Rectal smooth muscle tissue (tissue), 1 donor: ENCODE data around the gene BRAT1.
"Not testable (repeated sequence)": the region's sequence is repeated elsewhere in the genome, so short reads cannot be mapped to it uniquely, and the experiment has no call there.

Experiments
- H3K27ac ChIP-seq: one replicate; pipeline ENCODE4 v1.7.0; 2013; ENCODE audit warnings: low read depth, low read length, inconsistent platforms
- H3K27me3 ChIP-seq: one replicate; pipeline ENCODE4 v1.7.0; 2013; ENCODE audit warnings: low read length; ENCODE audit not compliant: control insufficient read depth, insufficient read depth
- H3K36me3 ChIP-seq: one replicate; pipeline ENCODE4 v1.7.0; 2013; ENCODE audit warnings: low read length; ENCODE audit not compliant: control insufficient read depth, insufficient read depth
- H3K4me1 ChIP-seq: one replicate; pipeline ENCODE4 v1.7.0; 2013; ENCODE audit warnings: low read length; ENCODE audit not compliant: control insufficient read depth, insufficient read depth
- H3K4me3 ChIP-seq: one replicate; pipeline ENCODE4 v1.7.0; 2013; ENCODE audit warnings: low read length
- H3K9ac ChIP-seq: one replicate; pipeline ENCODE4 v1.7.0; 2013; ENCODE audit warnings: low read length

Gene BRAT1

DNA sequence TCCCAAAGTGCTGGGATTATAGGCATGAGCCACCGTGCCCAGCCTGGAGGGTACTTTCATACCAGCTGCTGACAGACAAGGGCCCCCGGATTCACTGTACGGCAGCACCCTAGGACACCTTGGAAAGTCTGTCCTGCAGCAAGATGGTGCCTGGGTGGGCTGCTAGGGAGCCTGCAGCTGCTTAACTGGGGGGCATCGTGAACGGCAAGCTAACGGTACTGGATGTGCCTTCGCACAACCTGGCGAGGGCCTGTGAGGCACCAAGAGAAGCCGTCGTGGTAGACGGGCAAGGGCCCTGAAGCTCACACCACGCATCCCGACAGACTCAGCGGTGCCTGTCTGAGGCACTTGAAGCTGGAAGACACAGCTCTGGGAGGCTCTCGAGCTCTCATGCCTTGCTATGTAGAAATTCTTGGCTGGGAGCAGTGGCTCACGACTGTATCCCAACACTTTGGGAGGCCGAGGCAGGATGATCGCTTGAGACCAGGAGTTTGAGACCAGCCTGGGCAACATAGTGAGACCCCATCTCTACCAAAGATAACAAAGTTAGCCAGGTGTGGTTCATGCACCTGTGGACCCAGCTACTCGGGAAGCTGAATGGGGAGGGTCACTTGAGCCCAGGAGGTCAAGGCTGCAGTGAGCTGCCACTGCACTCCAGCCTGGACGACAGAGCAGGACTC lies 9.4 kb downstream of the BRAT1 start:
- H3K36me3 ChIP-seq, result peaks cover 19% of the 10 kb centered on the region
- H3K27me3 ChIP-seq, result no peaks in the 10 kb centered on the region
- no peak overlapping the region for H3K9ac ChIP-seq
- no peaks in the 10 kb centered on the region for H3K4me1 ChIP-seq
- H3K27ac ChIP-seq, result no peak overlapping the region
- H3K4me3 ChIP-seq, result no peak overlapping the region

DNA sequence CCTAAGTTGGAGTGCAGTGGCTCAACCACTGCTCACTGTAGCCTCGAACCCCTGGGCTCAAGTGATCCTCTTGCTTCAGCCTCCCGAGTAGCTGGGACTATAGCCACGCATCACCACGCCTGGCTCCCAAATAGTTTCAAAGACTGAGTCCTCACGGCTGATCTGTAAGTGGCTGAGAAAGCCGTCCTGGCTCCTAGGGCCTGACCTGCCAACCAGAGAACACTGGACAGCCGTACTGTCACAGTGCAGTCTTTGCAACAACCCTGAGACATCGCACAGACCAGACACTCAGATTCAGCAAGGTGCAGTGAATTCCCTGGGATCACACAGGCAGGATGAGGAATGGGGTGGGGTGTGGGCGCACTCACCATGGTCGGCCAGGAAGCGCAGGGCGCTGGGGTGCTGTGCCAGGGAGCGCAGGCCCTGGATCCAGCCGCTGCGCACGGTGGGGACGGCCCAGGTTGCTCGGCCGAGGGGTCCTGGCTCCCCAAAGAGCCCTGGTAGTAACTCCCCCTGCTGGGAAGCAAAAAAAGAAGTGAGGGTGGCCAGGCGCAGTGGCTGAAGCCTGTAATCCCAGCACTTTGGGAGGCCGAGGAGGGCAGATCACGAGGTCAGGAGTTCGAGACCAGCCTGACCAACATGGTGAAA lies 10.7 kb downstream of the BRAT1 start:
- Histone ChIP-seq H3K9ac (no peak overlapping the region), H3K4me3 (no peak overlapping the region), H3K27ac (no peak overlapping the region), H3K4me1 (no peaks in the 10 kb centered on the region), H3K27me3 (no peaks in the 10 kb centered on the region), H3K36me3 (peaks cover 26% of the 10 kb centered on the region)

DNA sequence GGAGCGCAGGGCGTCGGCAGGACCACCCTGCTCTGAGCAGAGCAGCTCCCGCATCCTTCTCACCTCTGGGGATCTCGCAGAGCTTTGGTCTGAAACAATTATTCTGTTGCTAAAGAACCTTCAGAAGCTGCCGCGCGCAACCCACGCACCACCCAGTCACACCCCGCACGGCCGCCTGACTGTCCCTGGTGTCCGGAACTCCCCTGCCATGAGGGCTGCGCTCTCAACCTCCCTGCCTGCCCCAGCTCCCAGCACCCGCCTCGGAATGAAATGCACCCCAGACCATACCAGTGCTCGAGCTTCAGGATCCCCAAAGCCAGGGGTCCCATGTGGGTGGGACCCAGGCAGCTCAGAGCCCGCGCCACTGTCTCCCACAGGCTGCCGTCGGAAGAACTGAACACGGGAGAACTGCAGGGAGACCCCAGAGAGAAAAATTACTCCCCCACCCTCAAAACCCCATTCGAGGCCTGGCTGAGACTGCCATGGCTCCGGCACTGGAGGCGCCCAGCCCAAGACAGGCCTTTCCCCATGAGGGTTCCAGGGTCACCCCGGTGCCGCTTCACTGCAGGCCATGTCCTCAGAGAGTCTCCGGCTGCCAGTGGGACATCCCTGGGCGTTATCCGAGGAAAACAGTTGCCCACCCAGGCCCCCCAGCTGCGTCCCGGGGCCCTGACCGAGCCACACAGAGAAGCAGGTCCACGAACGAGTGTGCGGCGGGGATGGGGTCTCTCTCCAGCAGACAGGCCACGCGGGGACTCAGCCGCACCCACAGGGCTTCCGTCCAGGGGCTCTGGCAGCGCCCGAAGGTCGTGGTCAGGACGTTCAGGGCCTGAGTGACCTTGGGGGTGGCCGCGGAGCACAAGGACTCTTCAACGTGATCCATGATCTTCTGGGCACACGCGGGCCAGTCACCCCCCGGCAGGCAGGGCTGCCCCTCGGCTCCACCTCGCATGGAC lies 12.1 kb downstream of the BRAT1 start:
- Histone ChIP-seq H3K27me3 (no peaks in the 10 kb centered on the region), H3K27ac (no peak overlapping the region), H3K9ac (no peak overlapping the region), H3K36me3 (peaks cover 34% of the 10 kb centered on the region), H3K4me1 (no peaks in the 10 kb centered on the region), H3K4me3 (no peak overlapping the region)

DNA sequence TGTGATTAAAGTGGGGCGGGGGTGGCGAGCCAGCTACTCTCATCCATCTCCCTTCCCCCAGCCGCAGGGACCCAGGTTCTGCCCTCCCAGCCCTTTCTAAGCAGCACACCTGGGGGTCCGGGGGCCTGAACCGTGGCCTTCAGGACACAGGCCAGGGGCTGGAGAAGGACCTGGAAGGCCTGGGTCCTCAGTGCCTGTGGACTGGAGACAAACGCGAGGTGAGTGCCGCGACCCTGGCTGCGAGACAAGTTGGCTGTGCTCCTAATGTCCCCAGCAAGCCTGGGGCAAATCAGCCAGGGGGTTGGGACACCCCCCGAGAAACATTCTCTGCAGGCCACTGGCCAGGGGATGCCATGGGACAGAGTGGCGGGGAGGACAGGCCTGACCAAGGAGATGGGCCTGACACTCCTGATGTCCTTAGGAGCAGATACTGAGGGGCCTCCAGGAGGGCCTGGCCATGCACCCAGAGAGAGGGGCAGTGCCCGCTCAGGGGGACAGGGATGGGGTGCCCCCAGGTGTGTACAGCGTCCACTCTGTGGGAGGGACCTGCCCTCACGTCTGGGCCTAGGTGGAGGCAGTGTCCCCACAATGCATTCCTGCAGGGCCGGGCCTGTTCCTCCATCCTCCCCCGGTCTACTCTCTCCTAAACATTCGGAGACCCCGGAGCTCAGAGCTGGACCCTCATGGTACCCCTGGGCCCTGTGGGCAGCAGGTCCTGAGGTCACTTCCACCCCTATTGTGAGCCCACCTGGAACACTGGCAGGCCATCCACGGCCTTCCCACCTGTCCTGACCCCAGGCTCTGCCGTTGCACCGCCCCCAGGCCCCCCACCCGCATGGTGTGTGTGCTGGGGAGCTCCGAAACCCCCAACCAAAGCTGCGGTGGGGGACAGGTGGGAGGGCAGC lies 13.1 kb downstream of the BRAT1 start:
- Histone ChIP-seq H3K27me3 (no peaks in the 10 kb centered on the region), H3K4me3 (no peak overlapping the region), H3K4me1 (no peaks in the 10 kb centered on the region), H3K36me3 (peaks cover 35% of the 10 kb centered on the region), H3K27ac (no peak overlapping the region), H3K9ac (no peak overlapping the region)

DNA sequence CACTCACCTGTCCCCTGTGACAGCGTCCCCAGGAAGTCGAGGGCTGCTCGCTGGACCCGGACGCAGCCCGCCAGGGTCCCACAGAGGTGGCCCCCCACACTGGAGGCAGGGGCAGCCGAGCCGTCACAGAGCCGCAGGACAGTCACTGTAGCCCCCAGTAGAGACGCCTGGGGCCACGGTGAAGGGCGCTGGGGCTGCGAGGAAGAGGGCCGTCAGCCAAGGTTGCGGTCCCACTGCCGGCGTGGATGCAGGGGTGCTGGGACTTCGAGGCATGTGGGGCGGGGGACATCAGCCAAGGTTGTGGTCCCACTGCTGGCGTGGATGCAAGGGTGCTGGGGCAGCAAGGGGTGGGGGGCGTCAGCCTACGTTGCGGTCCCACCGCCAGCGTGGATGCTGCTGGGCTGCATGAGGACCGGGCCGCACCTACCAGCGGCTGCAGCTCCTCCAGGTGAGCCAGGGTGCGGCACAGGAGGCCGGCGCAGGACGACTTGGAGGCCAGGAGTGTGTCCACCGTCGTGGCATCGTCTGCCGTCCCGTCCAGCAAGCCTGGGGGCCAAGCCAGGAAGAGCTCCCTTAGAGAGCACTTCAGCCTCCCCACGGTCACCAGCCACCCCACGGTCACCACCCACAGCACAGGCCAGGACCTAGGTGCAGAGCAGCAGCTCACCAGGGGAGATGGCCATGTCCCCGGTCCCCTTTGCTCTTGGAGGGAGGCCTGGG lies 13.9 kb downstream of the BRAT1 start:
- Histone ChIP-seq H3K27me3 (no peaks in the 10 kb centered on the region), H3K9ac (no peak overlapping the region), H3K27ac (no peak overlapping the region), H3K4me3 (no peak overlapping the region), H3K36me3 (peaks cover 33% of the 10 kb centered on the region), H3K4me1 (no peaks in the 10 kb centered on the region)

DNA sequence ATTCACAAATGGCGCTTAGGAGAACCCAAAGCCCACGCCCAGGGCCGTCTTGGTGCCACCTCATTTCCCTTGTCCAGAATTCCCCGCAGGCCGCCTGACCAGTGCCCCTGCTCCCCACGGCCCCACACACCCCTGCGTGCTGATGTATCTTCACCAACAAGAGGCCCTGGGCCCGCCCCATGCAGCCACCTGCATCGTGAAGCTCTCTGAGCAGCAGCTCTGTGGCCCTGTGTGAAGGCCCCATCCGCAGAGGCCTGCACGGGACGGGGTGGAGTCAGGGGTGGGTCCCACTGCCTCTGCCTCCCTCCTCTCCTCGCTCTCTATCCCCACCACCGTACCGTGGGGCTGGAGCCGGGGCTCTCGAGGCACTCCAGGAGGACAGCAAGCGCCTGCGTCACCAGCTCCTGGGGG lies 14.7 kb downstream of the BRAT1 start:
- Histone ChIP-seq H3K36me3 (peaks cover 29% of the 10 kb centered on the region), H3K4me3 (no peak overlapping the region), H3K9ac (no peak overlapping the region), H3K27ac (no peak overlapping the region), H3K27me3 (no peaks in the 10 kb centered on the region), H3K4me1 (no peaks in the 10 kb centered on the region)

DNA sequence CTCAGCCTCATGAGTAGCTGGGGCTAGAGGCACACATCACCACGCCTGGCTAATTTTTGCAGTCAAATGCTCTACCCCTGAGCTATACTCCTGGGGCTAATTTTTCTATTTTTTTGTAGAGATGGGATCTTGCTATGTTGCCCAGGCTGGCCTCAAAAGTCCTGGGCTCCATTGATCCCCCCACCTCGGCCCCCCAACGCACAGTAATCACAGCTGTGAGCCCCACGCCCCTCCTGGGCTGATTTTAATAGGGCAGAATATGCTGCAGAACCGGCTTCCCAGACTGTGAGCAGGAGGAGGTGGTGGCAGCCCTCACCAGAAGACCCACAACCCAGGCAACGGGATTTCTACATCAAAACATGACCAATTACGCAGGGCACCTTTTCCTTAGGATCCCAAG lies 15.2 kb downstream of the BRAT1 start:
- Histone ChIP-seq H3K27me3 (no peaks in the 10 kb centered on the region), H3K4me3 (no peak overlapping the region), H3K9ac (no peak overlapping the region), H3K36me3 (peaks cover 28% of the 10 kb centered on the region), H3K27ac (no peak overlapping the region), H3K4me1 (no peaks in the 10 kb centered on the region)

DNA sequence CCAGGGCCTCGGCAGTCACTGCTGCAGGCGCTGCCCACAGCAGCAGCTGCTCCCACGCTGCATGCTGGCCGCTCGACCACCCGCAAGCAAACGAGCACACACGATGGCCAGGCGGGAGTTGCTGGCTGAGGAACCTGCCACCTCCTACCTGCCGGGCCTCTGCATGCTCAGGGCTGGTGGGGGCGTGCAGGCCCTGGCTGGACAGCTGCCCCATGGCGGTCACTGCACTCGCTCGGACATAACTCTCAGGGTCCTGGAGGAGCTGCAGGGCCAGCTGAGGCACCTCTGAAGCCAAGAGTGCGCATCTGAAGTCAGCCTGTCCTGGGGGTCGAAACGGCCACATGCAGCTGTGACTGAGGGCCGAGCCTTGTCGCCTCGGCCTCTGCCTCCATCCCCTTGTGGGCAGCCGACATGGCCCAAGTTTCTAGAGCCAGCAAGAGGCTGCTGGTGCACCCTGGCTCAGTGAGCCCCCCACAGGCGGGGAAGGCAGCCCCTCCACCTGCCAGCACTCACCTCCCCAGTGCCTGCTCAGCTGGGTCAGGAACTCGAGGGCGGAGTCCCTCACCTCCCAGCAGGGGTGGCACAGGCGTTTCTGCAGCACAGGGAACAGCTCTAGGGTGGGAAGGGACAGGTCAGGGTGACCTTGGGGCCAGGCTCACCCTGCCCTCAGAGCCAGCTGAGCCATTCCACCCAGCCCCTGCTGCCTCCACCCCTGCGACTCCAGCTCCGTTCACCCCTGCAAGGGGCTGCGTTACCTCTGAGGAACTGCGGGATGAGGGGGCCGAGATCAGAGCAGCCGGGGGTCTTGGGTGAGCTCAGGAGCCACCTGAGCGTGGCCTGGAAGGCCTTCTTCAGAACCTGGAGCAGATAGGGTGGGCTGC lies 16.1 kb downstream of the BRAT1 start:
- Histone ChIP-seq H3K36me3 (peaks cover 22% of the 10 kb centered on the region), H3K4me3 (no peak overlapping the region), H3K9ac (no peak overlapping the region), H3K27ac (no peak overlapping the region), H3K4me1 (no peaks in the 10 kb centered on the region), H3K27me3 (no peaks in the 10 kb centered on the region)

DNA sequence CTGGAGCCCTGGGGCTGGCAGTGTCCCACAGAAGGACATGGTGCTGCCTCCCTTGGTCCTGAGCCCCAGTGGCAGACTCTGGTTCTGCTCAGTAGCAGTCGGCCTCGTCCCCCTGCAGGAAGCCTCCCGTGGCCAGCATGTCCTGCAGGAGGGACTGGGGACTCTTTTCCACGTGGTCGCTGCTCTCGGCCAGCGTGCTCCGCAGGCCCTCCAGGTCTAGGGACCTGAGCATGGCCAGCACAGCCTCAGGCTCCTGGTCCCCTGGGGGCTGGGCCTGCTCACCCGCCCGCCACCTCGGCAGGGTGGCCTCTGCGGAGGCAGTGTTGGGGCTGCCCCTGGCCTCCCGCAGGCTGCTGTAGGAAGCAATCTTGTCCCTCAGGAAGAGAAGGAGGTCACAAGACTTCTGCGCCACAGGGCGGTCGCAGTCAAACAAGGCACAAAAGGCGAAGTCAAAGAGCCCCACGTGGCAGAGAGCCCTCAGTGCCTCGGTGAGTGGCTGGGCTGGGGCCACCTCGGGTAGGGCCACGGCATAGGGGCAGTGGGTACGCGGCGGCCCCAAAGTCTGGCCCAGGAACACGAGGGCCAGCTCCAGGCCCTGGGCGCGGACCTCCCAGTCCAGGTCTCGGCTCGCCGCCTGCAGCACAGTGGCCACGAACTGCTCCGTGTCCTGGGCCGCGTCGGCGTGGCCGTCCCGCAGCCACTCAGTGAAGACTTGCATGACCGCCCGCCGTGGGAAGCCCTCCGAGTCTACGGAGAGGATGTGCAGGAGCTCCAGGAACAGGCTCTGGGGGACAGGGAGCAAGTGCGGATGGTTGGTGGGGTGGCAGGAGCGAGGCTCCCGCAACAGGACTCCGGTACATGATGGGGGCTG lies 17.1 kb downstream of the BRAT1 start:
- Histone ChIP-seq H3K4me1 (no peaks in the 10 kb centered on the region), H3K27me3 (no peaks in the 10 kb centered on the region), H3K36me3 (peaks cover 19% of the 10 kb centered on the region), H3K9ac (no peak overlapping the region), H3K4me3 (no peak overlapping the region), H3K27ac (no peak overlapping the region)

DNA sequence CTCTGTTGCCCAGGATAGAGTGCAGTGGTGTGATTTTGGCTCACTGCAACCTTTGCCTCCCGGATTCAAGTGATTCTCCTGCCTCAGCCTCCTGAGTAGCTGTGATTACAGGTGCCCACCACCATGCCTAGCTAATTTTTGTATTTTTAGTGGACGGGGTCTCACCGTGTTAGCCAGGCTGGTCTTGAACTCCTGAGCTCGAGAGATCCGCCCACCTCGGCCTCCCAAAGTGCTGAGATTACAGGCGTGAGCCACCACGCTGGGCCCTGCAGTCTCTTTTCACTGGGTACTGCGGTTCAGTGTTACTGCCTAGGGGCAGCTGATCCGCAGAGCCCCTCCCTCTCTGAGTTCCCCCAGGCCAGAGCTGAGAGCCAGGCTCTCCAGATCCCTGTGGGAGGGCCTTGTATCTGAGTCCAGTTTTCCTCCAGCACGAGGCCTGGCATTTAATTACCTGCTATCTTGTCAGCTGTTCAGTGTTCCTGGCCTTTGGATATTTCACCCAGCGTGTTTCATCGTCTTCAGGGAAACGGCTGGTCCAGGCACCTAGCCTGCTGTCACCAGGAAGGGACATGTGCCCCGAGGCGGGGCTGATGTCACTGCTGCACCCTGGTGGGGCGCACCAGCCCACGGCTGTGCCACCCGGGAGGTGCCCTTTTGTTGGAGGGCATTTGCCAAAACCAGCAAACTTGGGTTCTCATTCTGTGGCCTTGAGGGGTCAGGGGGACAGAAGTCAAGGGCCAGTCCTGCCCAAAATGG lies 19.3 kb downstream of the BRAT1 start:
- H3K27me3 ChIP-seq, H3K4me1 ChIP-seq, H3K9ac ChIP-seq, H3K27ac ChIP-seq, H3K4me3 ChIP-seq: not testable (repeated sequence)
- H3K36me3 ChIP-seq, result peaks cover 18% of the 10 kb centered on the region
